ENCODE measurements around the gene GATAD2A.

- TF ChIP-seq TCF7L2 (IDR thresholded peaks at IDR 0.05; ENCODE audit: low read depth, low read length) (no peak), POLR2AphosphoS5 (IDR thresholded peaks at IDR 0.05; ENCODE audit: low read depth, low read length) (no peak)
- TF ChIP-seq, protein P1, sequence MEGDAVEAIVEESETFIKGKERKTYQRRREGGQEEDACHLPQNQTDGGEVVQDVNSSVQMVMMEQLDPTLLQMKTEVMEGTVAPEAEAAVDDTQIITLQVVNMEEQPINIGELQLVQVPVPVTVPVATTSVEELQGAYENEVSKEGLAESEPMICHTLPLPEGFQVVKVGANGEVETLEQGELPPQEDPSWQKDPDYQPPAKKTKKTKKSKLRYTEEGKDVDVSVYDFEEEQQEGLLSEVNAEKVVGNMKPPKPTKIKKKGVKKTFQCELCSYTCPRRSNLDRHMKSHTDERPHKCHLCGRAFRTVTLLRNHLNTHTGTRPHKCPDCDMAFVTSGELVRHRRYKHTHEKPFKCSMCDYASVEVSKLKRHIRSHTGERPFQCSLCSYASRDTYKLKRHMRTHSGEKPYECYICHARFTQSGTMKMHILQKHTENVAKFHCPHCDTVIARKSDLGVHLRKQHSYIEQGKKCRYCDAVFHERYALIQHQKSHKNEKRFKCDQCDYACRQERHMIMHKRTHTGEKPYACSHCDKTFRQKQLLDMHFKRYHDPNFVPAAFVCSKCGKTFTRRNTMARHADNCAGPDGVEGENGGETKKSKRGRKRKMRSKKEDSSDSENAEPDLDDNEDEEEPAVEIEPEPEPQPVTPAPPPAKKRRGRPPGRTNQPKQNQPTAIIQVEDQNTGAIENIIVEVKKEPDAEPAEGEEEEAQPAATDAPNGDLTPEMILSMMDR (IDR thresholded peaks at IDR 0.05): no peak
These were observed 92.9 kb downstream of the GATAD2A start for GRCh38 chr19:19498255-19498991.

Measured in Panc1 (cell line).